ENCODE results near the gene WDR90. TPM values are rescaled to one million over a fixed set of nuclear protein-coding genes. Genes with fewer than 3 reads are reported as not detected.

Gene WDR90
- total and polyA plus RNA-seq, 12 donors = 3.0 to 162 (median 26.9) TPM

- H3K27me3 ChIP-seq = no peaks in the 10 kb centered on the region
- intact Hi-C loops (cut with DNase I) = no loop called here
- peak; percentile 92 to 97 (median 96) for DNase-seq
- TF ChIP-seq CTCF (IDR thresholded peaks at IDR 0.05) = peak; percentile 33 to 75 (median 58)
- TF ChIP-seq POLR2A (IDR thresholded peaks at IDR 0.05) = peak; percentile 49 to 83
- peaks cover 0 to 5% of the 10 kb centered on the region in 2 donors for H3K36me3 ChIP-seq (replicated peaks in 1 of 2)
- H3K4me3 ChIP-seq = peak overlapping the region in 1 of 4 donors; percentile 32
- peak overlapping the region; percentile 8 to 90 (median 66) for H3K27ac ChIP-seq
- 0 to 21% (median 6%) methylated on average over 3 to 39 of the region's 43 CpGs for WGBS, 4 donors
- no peaks in the 10 kb centered on the region for H3K9me3 ChIP-seq (replicated peaks in 1 of 3)
- H3K4me1 ChIP-seq (replicated peaks in 1 of 2) = peaks cover 12 to 13% of the 10 kb centered on the region in 2 donors
These were observed 11.5 kb downstream of the WDR90 start for GRCh38 chr16:660459-661183.

DNA sequence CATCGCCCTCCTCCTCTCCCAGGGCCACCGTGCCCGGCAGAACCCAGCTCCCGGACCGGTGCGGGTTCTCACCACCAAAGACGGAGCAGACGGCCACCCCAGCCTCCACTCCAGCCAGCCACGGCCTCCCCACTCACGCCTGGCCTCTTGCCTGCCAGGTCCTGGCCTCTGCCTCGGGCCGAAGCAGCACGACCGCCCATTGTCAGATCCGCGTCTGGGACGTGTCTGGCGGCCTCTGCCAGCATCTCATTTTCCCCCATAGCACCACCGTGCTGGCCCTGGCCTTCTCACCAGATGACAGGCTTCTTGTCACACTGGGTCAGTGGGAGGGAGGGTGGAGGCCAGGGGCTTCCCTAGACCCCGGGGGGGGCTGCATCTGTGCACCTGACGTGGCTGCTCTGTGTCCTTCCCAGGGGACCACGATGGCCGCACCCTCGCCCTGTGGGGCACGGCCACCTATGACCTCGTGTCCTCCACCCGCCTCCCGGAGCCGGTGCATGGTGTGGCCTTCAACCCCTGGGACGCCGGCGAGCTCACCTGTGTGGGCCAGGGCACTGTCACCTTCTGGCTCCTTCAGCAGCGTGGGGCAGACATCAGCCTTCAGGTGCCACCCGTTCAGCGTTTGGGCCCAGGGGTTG is 12.1 kb downstream of the WDR90 start:
- Histone ChIP-seq H3K27me3 (no peaks in the 10 kb centered on the region), H3K4me3 (peak overlapping the region in 1 of 4 donors; percentile 32), H3K9me3 (replicated peaks in 1 of 3) (no peaks in the 10 kb centered on the region), H3K36me3 (replicated peaks in 1 of 2) (peaks cover 0 to 4% of the 10 kb centered on the region in 2 donors), H3K4me1 (replicated peaks in 1 of 2) (peaks cover 12 to 13% of the 10 kb centered on the region in 2 donors), H3K27ac (peak overlapping the region in 4 of 5 donors; percentile 51 to 90 (median 70))
- 31 to 39% (median 36%) methylated on average over 12 to 35 of the region's 35 CpGs for WGBS, 4 donors
- DNase-seq = no peak
- intact Hi-C loops (cut with DNase I) = no loop called here
- no peak for TF ChIP-seq POLR2A (IDR thresholded peaks at IDR 0.05)
- TF ChIP-seq CTCF (IDR thresholded peaks at IDR 0.05) = no peak

DNA sequence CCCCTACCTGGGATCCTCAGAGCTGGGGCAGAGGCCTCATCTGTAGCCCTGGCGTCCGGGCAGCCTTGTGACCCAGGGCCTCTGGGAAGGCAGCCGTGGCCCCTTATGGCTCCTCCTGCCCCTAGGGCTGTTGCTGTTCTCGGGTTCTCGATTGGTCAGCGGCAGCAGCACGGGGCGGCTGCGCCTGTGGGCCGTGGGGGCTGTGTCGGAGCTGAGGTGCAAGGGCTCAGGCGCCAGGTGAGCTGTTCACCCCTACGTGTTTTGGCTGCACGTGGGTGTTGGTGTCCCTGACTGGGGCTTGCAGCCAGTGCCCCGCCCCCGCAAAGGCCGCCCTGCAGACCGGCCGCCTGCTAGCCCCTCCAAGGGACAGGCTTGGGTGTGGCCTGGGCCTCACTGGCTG is 12.9 kb downstream of the WDR90 start:
- intact Hi-C loops (cut with DNase I) = no loop called here
- TF ChIP-seq POLR2A (IDR thresholded peaks at IDR 0.05) (no peak), CTCF (IDR thresholded peaks at IDR 0.05) (no peak)
- Histone ChIP-seq H3K36me3 (replicated peaks in 1 of 2) (peaks cover 0 to 4% of the 10 kb centered on the region in 2 donors), H3K4me3 (no peak overlapping the region), H3K4me1 (replicated peaks in 1 of 2) (peaks cover 12 to 13% of the 10 kb centered on the region in 2 donors), H3K27me3 (no peaks in the 10 kb centered on the region), H3K27ac (no peak overlapping the region), H3K9me3 (replicated peaks in 1 of 3) (no peaks in the 10 kb centered on the region)
- 96 to 100% (median 96%) methylated on average over 3 to 19 of the region's 19 CpGs; no CpG with 5 or more reads in 1 of the 4 donors for WGBS, 4 donors
- no peak for DNase-seq

- no peak for TF ChIP-seq POLR2A (IDR thresholded peaks at IDR 0.05)
- no peak for TF ChIP-seq CTCF (IDR thresholded peaks at IDR 0.05)
- Histone ChIP-seq H3K4me3 (no peak overlapping the region), H3K27me3 (no peaks in the 10 kb centered on the region), H3K4me1 (replicated peaks in 1 of 2) (peaks cover 12 to 18% of the 10 kb centered on the region in 2 donors), H3K36me3 (replicated peaks in 1 of 2) (peaks cover 0 to 4% of the 10 kb centered on the region in 2 donors), H3K9me3 (replicated peaks in 1 of 3) (no peaks in the 10 kb centered on the region), H3K27ac (no peak overlapping the region)
- 90 to 96% (median 93%) methylated on average over 9 to 21 of the region's 21 CpGs for WGBS, 4 donors
- intact Hi-C loops (cut with DNase I) = no loop called here
- no peak for DNase-seq
These were observed 13.4 kb downstream of the WDR90 start for GRCh38 chr16:662597-662996.

All from adrenal gland (tissue), 12 donors.